Liver (tissue), 6 donors: ENCODE data around the gene CIB2. TPM values are rescaled to one million over a fixed set of nuclear protein-coding genes. Genes with fewer than 3 reads are reported as not detected.

ENCODE experiments used
- JUND ChIP-seq, 2 donors: IDR thresholded peaks; 2 replicates each; pipeline ENCODE4 v1.6.1; 2016; ENCODE audit warnings: antibody characterized with exemption in 2 of 2
- RXRA ChIP-seq, 2 donors: IDR thresholded peaks; 2 replicates each; pipeline ENCODE4 v1.6.1; 2017 to 2018; ENCODE audit warnings: antibody characterized with exemption in 2 of 2, mild to moderate bottlenecking in 1 of 2
- TAF1 ChIP-seq: conservative IDR thresholded peaks from 2 replicates; pipeline ENCODE4 v1.6.1; 2016; ENCODE audit warnings: antibody characterized with exemption, mild to moderate bottlenecking
- polyA plus RNA-seq, 2 donors: library from polyadenylated mRNA; stranded (reverse) in 1 of 2; unstranded in 1 of 2; fragments of 200-250 nt in 1 of 2; fragments of >200 nt in 1 of 2; fragmentation: Nextera tagmentation in 1 of 2; extraction: Ambion mirVana in 1 of 2; gene quantifications; one replicate each; pipeline versions ENCODE4 v1.2.1 to v1.2.3, GENCODE V29; 2013 to 2015
- small RNA-seq: library from RNA; depleted of rRNA; stranded (forward); fragments of <200 nt; gene quantifications from one replicate; pipeline ENCODE3, GENCODE V24; 2014
- total RNA-seq, 2 donors: library from RNA; depleted of rRNA; stranded (reverse); fragments of >200 nt; gene quantifications; one replicate each; pipeline ENCODE4 v1.2.3, GENCODE V29; 2014
- TF ChIP-seq, protein P1 (sequence below): fragments of 150-350 bp; IDR thresholded peaks from 2 replicates; pipeline ENCODE4 v1.5.1; 2017; ENCODE audit warnings: improper control_type of control experiment, low read depth, low read length; ENCODE audit not compliant: missing input control
- donor health status: healthy.
- donor health status: healthy.
- donor health status: healthy.

The CIB2 gene
- total and polyA plus RNA-seq, 4 donors = 0.25 to 2.2 (median 0.53) TPM

DNA sequence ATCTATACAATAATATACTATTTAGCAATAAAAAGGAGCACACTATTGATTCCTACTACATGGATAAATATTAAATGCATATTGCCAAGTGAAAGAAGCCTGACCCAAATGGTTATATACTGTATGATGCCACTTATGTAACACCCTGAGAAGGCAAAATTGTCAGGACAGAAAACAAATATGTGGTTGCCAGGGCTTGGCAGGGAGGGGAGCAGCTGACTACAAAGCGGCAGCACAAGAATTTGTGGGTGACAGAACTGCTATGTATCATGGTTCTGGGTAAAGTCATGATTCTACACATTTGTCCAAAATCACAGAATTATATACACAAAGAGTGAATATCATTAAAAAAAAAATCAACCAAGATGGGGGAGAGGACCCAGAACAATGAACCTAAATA lies 76.3 kb downstream of the CIB2 start (continued):
- TF ChIP-seq, protein P1, sequence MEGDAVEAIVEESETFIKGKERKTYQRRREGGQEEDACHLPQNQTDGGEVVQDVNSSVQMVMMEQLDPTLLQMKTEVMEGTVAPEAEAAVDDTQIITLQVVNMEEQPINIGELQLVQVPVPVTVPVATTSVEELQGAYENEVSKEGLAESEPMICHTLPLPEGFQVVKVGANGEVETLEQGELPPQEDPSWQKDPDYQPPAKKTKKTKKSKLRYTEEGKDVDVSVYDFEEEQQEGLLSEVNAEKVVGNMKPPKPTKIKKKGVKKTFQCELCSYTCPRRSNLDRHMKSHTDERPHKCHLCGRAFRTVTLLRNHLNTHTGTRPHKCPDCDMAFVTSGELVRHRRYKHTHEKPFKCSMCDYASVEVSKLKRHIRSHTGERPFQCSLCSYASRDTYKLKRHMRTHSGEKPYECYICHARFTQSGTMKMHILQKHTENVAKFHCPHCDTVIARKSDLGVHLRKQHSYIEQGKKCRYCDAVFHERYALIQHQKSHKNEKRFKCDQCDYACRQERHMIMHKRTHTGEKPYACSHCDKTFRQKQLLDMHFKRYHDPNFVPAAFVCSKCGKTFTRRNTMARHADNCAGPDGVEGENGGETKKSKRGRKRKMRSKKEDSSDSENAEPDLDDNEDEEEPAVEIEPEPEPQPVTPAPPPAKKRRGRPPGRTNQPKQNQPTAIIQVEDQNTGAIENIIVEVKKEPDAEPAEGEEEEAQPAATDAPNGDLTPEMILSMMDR = no peak
- TF ChIP-seq TAF1 (no peak), RXRA (IDR thresholded peaks at IDR 0.05) (no peak), JUND (IDR thresholded peaks at IDR 0.05) (no peak)

Small RNA genes within 50 kb of the gene (small RNA-seq; reads per million reads assigned to genes)
- not detected for gene RF00092

Other genes with a start within 250 kb of the CIB2 start
- gene TBC1D2B, start 53.7 kb downstream of the CIB2 start, total RNA-seq = 100 to 1,000 TPM in 1 of 2 donors, 1 to 10 TPM in 1; 8.4 to 119 TPM
- 10 to 100 TPM; 18.7 to 25.2 TPM for gene TBC1D2B, start 53.7 kb downstream of the CIB2 start, polyA plus RNA-seq
- gene SH2D7, start 38.9 kb downstream of the CIB2 start, total RNA-seq = not detected
- not detected for gene SH2D7, start 38.9 kb downstream of the CIB2 start, polyA plus RNA-seq
- 10 to 100 TPM; 13.5 to 51.7 TPM for gene IDH3A, start 17.9 kb upstream of the CIB2 start, total RNA-seq
- 10 to 100 TPM; 17.8 to 30.2 TPM for gene IDH3A, start 17.9 kb upstream of the CIB2 start, polyA plus RNA-seq
- 1 to 10 TPM in 1 of 2 donors, under 1 TPM in 1; under 0.01 to 3.8 TPM for gene ACSBG1, start 103.1 kb upstream of the CIB2 start, total RNA-seq
- under 1 TPM; 0.06 to 0.24 TPM for gene ACSBG1, start 103.1 kb upstream of the CIB2 start, polyA plus RNA-seq
- gene DNAJA4, start 133.1 kb upstream of the CIB2 start, total RNA-seq = 10 to 100 TPM in 1 of 2 donors, 1 to 10 TPM in 1; 2.9 to 79.0 TPM
- 1 to 10 TPM in 1 of 2 donors, under 1 TPM in 1; 0.93 to 1.1 TPM for gene DNAJA4, start 133.1 kb upstream of the CIB2 start, polyA plus RNA-seq
- 10 to 100 TPM; 44.9 to 48.7 TPM for gene SKIC8, start 168.2 kb upstream of the CIB2 start, total RNA-seq
- gene SKIC8, start 168.2 kb upstream of the CIB2 start, polyA plus RNA-seq = 10 to 100 TPM; 33.4 to 35.5 TPM
- gene CRABP1, start 208.9 kb upstream of the CIB2 start, total RNA-seq = not detected
- gene CRABP1, start 208.9 kb upstream of the CIB2 start, polyA plus RNA-seq = not detected